Neural progenitor cell (in vitro differentiated cells): ENCODE measurements around the gene CXCL14.

Experiments used
- EZH2 ChIP-seq: fragments of 200-600 bp; sonication (generic); IDR thresholded peaks from 2 replicates; pipeline ENCODE4 v1.6.1; 2017; ENCODE audit warnings: antibody characterized with exemption, mild to moderate bottlenecking, moderate library complexity
- EZH2phosphoT487 ChIP-seq: fragments of 200-600 bp; sonication (generic); IDR thresholded peaks from 2 replicates; pipeline ENCODE4 v1.6.1; 2017; ENCODE audit warnings: antibody characterized with exemption
- TF ChIP-seq, protein P1 (sequence below): fragments of 200-600 bp; sonication (generic); IDR thresholded peaks from 2 replicates; pipeline ENCODE4 v1.5.1; 2017; ENCODE audit warnings: antibody characterized with exemption, mild to moderate bottlenecking

DNA sequence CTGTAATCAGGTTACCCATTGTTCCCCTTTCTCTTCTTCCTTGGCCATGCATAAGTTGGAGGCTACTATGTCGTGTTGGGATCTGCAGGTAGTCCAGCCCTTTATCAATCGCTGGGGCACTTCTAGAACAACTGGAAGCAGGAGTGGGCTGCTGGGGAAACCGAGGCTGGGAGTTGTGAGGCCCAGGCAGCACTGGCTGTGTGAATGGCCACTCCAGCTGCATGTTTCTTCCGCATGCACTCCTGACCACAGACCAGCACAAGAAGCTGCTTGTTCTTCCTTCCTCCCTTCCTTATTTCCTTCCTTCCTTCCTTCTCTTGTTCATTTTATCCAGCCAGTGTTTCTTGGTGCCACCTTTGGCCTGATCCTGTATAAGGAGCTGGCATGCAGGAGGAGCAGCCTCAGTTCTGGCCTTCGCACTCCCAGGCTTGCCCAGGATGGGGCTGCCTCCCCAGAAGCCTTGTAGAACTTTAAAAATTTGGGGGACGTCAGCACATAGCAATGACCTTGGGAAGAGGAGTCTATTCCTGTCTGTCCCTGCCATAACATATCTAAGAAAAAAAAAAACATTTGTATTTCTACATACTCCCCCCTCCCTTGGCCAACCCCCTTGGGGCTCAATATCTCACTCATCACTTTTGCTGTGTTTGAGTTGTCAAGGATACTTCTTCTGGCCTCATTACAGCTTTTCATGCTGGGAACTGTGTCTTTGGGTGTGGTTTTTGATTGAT, 20.8 kb upstream of the CXCL14 start:
- TF ChIP-seq, protein P1, sequence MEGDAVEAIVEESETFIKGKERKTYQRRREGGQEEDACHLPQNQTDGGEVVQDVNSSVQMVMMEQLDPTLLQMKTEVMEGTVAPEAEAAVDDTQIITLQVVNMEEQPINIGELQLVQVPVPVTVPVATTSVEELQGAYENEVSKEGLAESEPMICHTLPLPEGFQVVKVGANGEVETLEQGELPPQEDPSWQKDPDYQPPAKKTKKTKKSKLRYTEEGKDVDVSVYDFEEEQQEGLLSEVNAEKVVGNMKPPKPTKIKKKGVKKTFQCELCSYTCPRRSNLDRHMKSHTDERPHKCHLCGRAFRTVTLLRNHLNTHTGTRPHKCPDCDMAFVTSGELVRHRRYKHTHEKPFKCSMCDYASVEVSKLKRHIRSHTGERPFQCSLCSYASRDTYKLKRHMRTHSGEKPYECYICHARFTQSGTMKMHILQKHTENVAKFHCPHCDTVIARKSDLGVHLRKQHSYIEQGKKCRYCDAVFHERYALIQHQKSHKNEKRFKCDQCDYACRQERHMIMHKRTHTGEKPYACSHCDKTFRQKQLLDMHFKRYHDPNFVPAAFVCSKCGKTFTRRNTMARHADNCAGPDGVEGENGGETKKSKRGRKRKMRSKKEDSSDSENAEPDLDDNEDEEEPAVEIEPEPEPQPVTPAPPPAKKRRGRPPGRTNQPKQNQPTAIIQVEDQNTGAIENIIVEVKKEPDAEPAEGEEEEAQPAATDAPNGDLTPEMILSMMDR, result no peak
- no peak for TF ChIP-seq EZH2
- TF ChIP-seq EZH2phosphoT487, result no peak
